GM12872 (cell line): ENCODE data around the gene PRIM2.
A peak's percentile ranks its signal among the peaks of the same experiment; 100 is the strongest.

ENCODE experiments used
- TF ChIP-seq, protein P1 (sequence below): IDR thresholded peaks from 3 replicates; pipeline ENCODE4 v1.5.1; 2011; ENCODE audit warnings: low read depth, mild to moderate bottlenecking, low read length, moderate library complexity; ENCODE audit not compliant: insufficient read depth

PRIM2 gene

DNA sequence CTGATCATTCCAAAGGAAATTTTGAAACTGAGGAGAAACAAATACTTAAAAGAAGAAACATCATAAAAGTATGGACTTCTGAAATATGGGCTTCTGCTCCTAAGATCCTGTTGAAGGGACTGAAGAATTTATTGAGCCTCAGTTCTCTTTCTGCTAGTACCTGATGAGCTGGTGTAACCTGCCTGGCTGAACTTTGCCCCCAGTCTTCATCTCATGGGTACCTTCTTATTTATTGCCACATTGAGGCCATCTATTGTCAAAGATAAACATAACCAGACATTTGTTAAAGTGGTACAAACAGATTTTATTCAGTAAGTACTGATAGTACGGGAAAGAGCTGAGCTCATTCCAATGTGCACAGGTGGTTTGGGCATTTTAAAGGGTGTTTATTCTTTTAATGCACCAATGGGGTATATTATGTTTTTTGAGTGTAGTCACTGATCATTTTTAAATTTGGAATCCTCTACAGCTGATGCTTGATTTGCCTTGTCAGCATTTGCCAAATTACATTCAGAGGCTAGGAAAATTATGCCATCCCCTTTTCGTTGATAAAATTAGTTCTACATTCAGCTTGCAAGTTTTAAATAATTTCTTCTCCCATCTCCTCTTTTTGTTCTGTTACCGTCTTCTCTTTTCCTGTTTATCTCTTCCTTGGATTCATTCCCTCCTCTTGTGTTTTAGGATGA is 118.2 kb downstream of the PRIM2 start:
- TF ChIP-seq, protein P1, sequence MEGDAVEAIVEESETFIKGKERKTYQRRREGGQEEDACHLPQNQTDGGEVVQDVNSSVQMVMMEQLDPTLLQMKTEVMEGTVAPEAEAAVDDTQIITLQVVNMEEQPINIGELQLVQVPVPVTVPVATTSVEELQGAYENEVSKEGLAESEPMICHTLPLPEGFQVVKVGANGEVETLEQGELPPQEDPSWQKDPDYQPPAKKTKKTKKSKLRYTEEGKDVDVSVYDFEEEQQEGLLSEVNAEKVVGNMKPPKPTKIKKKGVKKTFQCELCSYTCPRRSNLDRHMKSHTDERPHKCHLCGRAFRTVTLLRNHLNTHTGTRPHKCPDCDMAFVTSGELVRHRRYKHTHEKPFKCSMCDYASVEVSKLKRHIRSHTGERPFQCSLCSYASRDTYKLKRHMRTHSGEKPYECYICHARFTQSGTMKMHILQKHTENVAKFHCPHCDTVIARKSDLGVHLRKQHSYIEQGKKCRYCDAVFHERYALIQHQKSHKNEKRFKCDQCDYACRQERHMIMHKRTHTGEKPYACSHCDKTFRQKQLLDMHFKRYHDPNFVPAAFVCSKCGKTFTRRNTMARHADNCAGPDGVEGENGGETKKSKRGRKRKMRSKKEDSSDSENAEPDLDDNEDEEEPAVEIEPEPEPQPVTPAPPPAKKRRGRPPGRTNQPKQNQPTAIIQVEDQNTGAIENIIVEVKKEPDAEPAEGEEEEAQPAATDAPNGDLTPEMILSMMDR, result no peak

GRCh38 chr6:57459781-57460180 is 142.4 kb downstream of the PRIM2 start:
- TF ChIP-seq, protein P1, result 0 out of 3 replicates have a peak, but pooled peaks have one; percentile 8

DNA sequence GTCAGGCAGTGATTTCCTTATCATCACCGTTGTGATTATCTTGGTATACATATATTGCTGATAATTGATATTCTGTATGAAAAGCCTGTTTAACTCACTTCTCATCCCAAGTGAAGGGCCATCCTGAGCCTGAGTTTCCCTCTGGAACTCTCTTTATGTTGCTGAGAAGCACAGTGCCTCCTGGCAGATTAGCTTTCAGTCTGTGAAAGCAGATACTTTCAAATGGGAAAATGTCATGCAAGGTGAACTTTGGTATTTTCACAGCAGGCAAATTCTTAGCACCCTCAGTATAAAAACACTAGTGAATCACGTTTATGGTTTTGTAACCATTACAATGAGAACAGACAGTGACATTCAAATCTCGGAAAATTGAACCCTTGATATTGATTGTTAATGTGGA is 151.6 kb downstream of the PRIM2 start:
- TF ChIP-seq, protein P1, result no peak

DNA sequence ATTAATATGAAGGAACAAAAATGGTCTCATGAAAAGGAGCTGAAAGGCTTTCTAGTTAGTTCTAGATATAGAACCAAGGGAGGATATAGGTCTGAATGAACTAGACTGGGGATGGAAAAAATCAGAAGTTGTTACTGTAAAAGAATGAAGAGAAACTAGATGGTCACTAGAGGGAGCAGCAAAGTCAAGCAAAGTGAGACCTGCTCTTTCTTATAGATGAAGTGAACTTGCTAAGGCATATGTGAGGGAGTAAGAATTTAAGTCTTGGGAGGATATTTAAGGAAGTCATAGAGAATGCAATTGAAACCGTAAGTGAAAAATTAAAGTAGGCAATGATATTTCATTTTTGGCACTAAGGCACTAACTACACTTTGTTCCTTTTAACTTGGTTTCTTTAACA is 218.6 kb downstream of the PRIM2 start:
- TF ChIP-seq, protein P1, result peak; percentile 49

DNA sequence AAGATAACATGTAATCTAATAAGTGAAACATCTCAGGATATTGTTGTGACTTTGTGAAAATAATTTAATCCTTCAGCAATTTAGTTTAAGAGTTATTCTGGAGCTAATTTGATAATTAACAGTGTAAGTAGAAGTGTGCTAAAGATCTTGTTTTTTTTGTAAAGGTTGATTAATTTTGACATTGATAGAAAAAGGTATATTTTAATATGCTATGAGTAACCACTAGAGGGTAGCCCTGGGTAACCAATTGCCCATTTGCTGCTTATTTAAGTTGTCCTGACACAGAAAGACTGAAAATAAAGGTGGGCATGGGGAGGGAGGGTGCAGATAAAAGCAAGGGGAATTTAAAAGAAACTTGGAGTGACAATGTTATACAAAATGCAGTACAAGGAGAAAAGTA is 262.1 kb downstream of the PRIM2 start:
- TF ChIP-seq, protein P1, result 0 out of 3 replicates have a peak, but pooled peaks have one; percentile 5

GRCh38 chr6:57671937-57672627 is 354.7 kb downstream of the PRIM2 start:
- TF ChIP-seq, protein P1, result 0 out of 3 replicates have a peak, but pooled peaks have one; percentile 4

DNA sequence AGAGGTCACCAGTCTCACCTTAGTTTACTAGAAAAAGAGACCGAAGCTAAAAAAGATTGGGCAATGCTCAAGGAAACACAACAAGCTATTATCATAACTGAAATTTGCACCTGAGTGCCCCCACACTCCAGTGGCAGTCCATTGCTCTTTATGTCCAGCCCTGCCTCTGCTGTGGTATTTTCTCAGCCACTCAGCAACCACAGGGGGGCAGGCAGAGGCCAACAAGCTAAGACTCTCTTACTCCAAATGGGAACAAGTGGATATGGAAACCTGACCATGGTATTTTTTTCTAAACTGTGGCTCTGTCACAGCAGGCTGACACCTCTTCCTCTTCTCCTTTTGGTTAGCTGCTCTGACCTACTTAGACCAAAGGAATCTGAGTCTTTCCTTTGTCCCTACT is 355.9 kb downstream of the PRIM2 start:
- TF ChIP-seq, protein P1, result peak; percentile 16; the same call in 1 of the 3 replicates
